Fibroblast of lung (primary cell): ENCODE data around the gene SLC1A4.

ENCODE experiments used
- EZH2 ChIP-seq: IDR thresholded peaks from 2 replicates; pipeline ENCODE4 v1.5.1; 2012; ENCODE audit warnings: low read length, control low read depth, mild to moderate bottlenecking; ENCODE audit errors: missing control alignments
- TF ChIP-seq, protein P1 (sequence below), 2 donors: IDR thresholded peaks in 1 of 2; conservative IDR thresholded peaks in 1 of 2; 1 replicate in 1 of 2; 2 replicates in 1 of 2; pipeline ENCODE4 v1.5.1; 2011 to 2012; ENCODE audit warnings: low read length in 2 of 2, control low read depth in 1 of 2, inconsistent platforms in 1 of 2, low read depth in 1 of 2, mild to moderate bottlenecking in 1 of 2

- TF ChIP-seq, protein P1, sequence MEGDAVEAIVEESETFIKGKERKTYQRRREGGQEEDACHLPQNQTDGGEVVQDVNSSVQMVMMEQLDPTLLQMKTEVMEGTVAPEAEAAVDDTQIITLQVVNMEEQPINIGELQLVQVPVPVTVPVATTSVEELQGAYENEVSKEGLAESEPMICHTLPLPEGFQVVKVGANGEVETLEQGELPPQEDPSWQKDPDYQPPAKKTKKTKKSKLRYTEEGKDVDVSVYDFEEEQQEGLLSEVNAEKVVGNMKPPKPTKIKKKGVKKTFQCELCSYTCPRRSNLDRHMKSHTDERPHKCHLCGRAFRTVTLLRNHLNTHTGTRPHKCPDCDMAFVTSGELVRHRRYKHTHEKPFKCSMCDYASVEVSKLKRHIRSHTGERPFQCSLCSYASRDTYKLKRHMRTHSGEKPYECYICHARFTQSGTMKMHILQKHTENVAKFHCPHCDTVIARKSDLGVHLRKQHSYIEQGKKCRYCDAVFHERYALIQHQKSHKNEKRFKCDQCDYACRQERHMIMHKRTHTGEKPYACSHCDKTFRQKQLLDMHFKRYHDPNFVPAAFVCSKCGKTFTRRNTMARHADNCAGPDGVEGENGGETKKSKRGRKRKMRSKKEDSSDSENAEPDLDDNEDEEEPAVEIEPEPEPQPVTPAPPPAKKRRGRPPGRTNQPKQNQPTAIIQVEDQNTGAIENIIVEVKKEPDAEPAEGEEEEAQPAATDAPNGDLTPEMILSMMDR (conservative IDR thresholded peaks at IDR 0.05 in 1 of 2, IDR thresholded peaks at IDR 0.05 in 1 of 2; ENCODE audit: low read depth in 1 of 2, low read length in 2 of 2) = no peak
- no peak for TF ChIP-seq EZH2
These were observed 47.4 kb upstream of the SLC1A4 start for GRCh38 chr2:64941801-64942200.
